ENCODE measurements around the gene NUCB1.
A peak's percentile ranks its signal among the peaks of the same experiment; 100 is the strongest.
"Not testable (repeated sequence)": the region's sequence is repeated elsewhere in the genome, so short reads cannot be mapped to it uniquely, and the experiment has no call there.

The NUCB1 gene

GRCh38 chr19:48899781-48900476, at the start of gene NUCB1:
Gene NUCB1 (plus strand): TSS chr19:48900312. CDS start chr19:48900797, 485 bp downstream.
- peak; percentile 96 to 98 for DNase-seq (ENCODE audit: low read depth in 2 of 2)

- no peak for DNase-seq (ENCODE audit: low read depth in 2 of 2)
Observed at GRCh38 chr19:48852292-48852691, 47.8 kb upstream of the NUCB1 start.

DNA sequence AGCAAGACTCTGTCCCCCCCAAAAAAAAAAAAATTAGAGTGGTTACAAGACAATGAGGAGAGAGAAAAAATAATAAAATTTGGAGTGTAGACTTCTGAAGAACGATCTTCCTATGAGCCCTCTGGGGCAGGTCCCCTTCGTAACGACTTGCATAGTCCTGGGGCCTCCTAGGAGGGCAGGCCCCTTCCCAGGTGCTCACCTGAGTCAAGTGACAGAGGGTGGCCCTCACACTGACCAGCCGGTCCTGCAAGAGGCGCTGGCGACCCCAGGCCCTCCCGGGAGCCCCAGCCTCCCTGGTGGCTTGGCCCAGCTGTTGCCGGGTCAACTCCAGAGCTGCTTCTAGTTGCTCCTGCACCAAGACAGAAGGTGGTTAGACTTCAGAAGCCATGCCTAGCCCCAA, 46.6 kb upstream of the NUCB1 start:
- DNase-seq (ENCODE audit: low read depth in 2 of 2): no peak

DNA sequence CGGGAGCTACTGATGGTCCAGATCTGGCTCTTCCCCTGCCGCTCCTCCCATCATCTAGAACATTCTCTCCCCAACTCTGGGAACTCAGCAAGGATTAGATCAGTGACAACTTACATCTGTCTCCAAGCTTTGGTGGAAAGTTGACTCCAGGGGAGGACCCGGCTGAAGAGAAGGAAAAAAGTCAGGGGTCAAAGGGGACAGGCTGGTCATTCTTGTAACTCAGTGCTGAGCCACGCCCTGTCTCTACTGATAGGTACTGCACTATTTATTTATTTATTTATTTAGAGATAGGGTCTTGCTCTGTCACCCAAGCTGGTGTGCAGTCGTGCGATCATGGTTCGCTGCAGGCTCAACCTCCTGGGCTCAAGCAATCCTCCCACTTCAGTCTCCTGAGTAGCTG, 46.0 kb upstream of the NUCB1 start:
- no peak for DNase-seq (ENCODE audit: low read depth in 2 of 2)

GRCh38 chr19:48856921-48857320, 43.2 kb upstream of the NUCB1 start:
- no peak for DNase-seq (ENCODE audit: low read depth in 2 of 2)

- DNase-seq (ENCODE audit: low read depth in 2 of 2): peak in 1 of 2 donors; percentile 72
Observed at GRCh38 chr19:48858984-48859710, 41.0 kb upstream of the NUCB1 start.

- DNase-seq (ENCODE audit: low read depth in 2 of 2): no peak
Observed at GRCh38 chr19:48859711-48860572, 40.2 kb upstream of the NUCB1 start.

GRCh38 chr19:48861313-48861712, 38.8 kb upstream of the NUCB1 start:
- DNase-seq (ENCODE audit: low read depth in 2 of 2): no peak

DNA sequence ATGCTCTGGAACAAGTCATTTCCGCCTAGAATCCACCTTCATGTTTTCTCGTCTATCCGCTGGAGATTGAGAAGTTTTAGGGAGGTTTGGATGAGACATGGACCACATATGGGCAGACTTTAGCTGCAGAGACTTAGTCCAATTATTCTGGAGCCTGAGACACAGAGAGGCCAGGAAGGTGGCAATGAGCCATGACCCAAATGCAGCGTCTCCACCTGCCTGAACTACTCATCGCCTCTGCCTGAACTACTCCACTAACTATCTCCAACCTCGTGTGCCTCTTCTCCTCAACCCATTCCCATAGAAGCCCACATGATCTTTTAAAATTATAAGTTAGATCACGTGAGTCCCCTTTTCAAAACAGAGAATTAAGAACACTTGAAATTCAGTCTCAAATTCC, 37.3 kb upstream of the NUCB1 start:
- no peak for DNase-seq (ENCODE audit: low read depth in 2 of 2)

- no peak for DNase-seq (ENCODE audit: low read depth in 2 of 2)
Observed at GRCh38 chr19:48866692-48867091, 33.4 kb upstream of the NUCB1 start.

GRCh38 chr19:48867123-48867745, 32.9 kb upstream of the NUCB1 start:
- DNase-seq (ENCODE audit: low read depth in 2 of 2): no peak

DNA sequence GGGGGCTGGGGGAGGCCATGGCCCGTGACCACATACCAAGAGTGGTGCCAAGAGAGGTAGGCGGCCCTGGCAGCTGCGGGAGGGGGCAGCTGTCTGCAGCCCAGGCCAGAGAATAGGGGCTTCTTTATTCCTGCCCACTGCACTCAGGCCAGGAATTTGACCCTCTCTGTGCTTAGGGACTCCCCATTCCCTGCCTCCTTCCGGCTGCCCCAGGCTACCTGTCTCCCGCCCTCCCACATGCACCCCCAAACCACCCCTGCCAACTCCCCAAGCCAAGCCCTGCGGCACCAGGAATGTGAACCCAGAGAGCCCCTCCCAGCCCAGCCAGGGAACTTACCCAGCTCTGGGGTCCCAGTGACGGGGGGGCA, 32.4 kb upstream of the NUCB1 start:
- no peak for DNase-seq (ENCODE audit: low read depth in 2 of 2)

- DNase-seq (ENCODE audit: low read depth in 2 of 2): no peak
Observed at GRCh38 chr19:48868114-48868886, 31.8 kb upstream of the NUCB1 start, which contains the start of gene PLEKHA4. Gene PLEKHA4 (minus strand): TSS chr19:48868617. CDS start chr19:48867620, 997 bp downstream.

DNA sequence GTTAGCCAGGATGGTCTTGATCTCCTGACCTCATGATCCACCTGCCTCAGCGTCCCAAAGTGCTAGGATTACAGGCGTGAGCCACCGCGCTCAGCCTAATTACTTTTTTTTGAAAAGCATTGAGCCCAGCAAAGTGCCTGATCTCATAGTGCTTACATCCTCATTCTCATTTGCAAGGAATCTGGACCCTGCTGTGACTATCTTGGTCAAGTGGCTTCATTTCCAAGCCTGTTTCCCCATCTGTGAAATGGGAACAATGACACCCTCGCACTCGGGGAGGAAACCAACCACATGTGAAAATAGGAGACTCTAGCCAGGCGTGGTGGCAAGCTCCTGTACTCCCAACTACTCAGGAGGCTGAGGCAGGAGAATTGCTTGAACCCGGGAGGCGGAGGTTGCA, 30.1 kb upstream of the NUCB1 start:
- DNase-seq (ENCODE audit: low read depth in 2 of 2): no peak

- DNase-seq (ENCODE audit: low read depth in 2 of 2): not testable (repeated sequence)
Observed at GRCh38 chr19:48871471-48872181, 28.5 kb upstream of the NUCB1 start.

- peak; percentile 96 to 99 for DNase-seq (ENCODE audit: low read depth in 2 of 2)
Observed at GRCh38 chr19:48872182-48872883, 27.8 kb upstream of the NUCB1 start, which contains the start of gene PPP1R15A. Gene PPP1R15A (plus strand): TSS chr19:48872421. CDS start chr19:48873234, 813 bp downstream.

DNA sequence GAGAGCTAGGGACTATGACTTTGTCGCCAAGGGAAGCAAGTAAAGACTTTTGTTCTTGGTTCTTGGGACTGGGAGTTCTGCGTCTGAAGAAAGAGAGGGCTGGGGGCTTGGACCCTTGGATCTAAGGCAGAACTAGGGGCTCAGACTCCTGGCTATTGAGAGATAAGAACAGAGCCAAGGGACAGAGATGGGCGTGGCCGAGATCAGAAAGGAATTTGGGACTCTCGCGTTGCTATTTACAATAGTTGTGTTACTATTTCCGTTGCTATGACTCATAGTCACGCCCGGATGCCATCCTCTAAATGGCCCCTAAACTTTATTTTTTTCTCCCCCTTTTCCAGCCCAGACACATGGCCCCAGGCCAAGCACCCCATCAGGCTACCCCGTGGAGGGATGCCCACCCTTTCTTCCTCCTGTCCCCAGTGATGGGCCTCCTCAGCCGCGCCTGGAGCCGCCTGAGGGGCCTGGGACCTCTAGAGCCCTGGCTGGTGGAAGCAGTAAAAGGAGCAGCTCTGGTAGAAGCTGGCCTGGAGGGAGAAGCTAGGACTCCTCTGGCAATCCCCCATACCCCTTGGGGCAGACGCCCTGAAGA, 27.1 kb upstream of the NUCB1 start:
- DNase-seq (ENCODE audit: low read depth in 2 of 2): peak; percentile 46 to 63

GRCh38 chr19:48873476-48874302, 26.4 kb upstream of the NUCB1 start:
- DNase-seq (ENCODE audit: low read depth in 2 of 2): no peak

Data from stimulated activated CD8-positive, alpha-beta memory T cell treated with anti-CD3 and anti-CD28 coated beads, Interleukin-2, amount 100 ng/mL, for 1 hour (primary cell).